DMS79 (cell line): ENCODE results near the gene TBC1D2B.
A peak's percentile ranks its signal among the peaks of the same experiment; 100 is the strongest.

Source experiments
- DNase-seq: peaks from one replicate; lab custom pipeline; 2025; lab: John Stamatoyannopoulos, UW

The TBC1D2B gene

GRCh38 chr15:78077053-78077870 is at the start of gene TBC1D2B:
Gene TBC1D2B, minus strand, starts transcription at chr15:78077711. Its CDS starts 59 bp downstream, at chr15:78077652.
- DNase-seq: no peak

GRCh38 chr15:78125267-78125666 is 47.8 kb upstream of the TBC1D2B start:
- no peak for DNase-seq

DNA sequence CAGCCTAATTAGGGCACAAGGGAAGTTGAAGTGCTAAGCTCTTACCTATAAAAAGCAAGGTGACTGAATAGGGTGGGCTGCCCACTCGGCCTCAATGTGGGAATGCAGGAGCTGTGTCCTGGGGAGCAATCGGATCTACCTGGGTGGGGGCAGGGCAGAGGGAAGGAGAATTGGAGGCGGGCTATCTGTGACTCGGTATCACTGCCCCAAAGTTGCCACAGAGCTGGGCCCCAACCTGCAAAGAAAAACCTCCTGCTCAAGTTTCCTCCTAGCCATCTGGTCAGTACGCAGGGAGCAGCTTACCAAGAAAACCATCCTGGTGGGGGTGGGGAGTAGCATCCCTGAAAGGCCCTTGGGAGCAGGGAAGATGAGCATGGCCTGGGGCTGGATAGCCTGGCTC is 43.0 kb upstream of the TBC1D2B start:
- DNase-seq: no peak

DNA sequence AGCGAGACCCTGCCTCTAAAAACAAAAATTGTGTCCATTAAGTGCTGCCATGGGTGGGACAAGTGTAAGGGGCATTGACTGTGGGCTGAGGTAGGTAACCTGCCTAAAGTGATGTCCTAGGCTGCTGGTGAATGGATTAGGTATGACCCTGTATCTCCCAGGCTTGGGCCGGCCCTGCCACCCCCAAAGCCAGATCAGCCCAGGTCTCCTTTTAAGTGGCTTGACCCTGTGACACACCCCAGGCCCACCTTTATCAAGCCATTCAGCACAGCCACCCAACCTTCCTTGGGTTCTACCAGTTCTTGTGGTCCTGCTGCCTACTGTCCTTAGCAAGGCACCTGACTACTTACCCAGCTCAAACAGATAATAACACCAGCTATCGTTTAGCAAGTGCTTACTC is 35.0 kb upstream of the TBC1D2B start:
- no peak for DNase-seq

GRCh38 chr15:78111788-78112187 is 34.3 kb upstream of the TBC1D2B start:
- no peak for DNase-seq

GRCh38 chr15:78110916-78111475 is 33.5 kb upstream of the TBC1D2B start:
- DNase-seq: no peak

- DNase-seq: no peak
Measured at GRCh38 chr15:78110096-78110495, 32.6 kb upstream of the TBC1D2B start.

DNA sequence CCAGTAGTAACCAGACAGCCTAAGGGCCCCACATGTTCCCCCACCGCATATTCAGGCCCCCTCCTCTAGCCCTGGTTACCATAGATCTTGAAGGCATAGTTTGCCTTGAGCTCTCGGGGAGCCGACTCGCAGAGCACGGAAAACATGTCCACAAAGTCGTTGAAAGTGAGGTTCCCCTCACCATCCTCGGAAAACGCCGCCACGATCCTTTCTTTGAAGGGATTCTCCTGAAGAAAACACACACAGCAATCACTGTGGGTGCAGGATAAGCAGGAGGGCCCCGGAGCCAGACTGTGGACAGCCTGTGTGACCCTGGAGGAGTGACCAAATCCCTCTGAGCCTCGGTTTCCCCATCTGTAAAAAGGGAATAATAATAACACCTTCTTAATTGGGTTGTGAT is 31.6 kb upstream of the TBC1D2B start:
- DNase-seq: no peak

DNA sequence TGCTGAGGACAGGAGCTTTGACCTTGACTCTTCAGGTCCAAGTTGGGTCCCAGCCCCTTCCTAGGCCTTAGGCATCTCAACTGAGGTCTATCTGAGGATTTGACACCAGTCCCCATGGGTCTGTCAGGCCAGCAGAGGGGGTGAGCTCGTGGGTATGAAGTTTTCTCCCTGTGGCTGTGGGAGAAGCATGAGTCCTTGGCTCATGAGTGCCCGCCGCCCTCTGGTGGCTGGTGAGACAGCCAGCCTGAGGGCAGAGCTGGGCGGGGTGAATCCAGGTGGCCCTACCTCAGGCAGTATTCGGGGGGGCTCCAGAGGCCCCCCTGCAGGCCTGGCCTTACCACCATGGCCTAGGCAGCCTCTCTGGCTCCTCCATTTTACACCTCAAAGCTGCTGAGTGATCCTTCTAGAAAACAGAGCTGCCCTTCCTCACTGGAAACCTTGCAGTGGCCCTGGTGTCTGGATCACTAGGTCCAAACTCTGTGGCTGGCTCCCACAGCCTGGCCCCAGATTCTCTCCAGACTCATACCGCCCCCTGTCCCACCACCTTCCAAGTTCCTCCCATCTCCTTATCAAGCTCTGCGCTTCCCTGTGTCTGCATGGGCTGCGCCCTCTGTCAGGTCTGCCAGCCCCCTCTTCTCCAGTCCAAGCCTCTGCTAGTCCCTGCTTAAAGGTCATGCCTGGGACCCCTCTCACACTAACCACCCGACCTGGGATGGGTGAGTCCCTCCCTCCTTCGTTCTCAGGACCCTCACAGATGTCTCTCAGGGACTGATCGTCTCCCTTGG is 31.0 kb upstream of the TBC1D2B start:
- peak; percentile 10 for DNase-seq

DNA sequence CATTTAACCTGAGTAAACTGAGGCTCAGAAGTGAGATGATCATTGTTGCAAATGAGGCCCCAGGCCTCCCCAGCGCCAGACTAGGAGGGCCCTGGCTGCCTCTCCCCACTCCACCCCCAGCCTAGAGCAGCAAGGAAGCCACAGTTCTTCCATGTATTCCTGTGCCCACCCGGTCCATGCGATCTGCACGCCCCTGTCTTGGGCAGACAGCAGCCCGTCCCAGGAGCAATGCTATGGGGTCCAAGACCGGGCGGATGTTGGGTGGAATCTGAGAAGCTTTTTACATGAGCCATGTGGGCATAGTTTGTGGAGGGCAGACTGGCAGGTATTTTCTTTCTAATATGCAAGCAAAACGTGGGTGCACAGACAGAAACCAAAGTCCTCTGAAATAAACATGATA is 30.0 kb upstream of the TBC1D2B start:
- no peak for DNase-seq

DNA sequence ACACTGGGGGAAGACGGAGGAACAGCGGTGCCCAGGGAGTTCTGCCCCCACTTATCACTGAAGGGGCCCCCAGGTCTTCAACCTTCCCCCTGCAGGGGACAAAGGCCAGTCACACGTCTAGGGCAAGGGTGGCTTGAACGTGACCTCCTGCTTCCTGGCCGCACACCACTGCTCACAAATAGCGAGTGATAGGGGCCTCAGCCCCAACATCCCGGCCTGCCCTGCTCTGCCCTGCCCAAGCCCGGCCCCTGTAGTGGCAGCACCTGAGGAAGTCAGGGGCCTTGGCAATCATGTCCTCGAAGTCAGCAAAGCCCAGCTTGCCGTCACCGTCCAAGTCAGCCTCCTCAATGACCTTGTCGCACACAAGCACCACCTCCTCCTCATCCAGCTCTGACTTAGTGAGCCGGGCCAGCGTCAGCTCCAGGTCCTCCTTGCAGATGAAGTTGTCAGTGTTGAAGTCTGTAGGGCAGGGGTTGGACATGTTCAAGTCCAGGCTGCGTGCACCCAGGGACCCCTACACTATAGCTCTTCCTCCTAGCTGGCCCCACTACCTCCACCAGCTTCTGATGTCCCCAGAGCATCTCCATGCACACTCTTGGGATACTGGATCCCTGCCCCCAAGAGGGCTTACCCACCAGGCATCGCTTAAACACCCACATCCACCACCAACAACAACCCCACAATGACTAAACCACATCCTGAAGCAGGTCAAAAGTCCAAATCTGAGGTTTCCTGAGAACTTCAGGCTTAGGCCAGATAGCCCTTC is 28.1 kb upstream of the TBC1D2B start:
- no peak for DNase-seq

- no peak for DNase-seq
Measured at GRCh38 chr15:78104566-78105475, 27.3 kb upstream of the TBC1D2B start.

DNA sequence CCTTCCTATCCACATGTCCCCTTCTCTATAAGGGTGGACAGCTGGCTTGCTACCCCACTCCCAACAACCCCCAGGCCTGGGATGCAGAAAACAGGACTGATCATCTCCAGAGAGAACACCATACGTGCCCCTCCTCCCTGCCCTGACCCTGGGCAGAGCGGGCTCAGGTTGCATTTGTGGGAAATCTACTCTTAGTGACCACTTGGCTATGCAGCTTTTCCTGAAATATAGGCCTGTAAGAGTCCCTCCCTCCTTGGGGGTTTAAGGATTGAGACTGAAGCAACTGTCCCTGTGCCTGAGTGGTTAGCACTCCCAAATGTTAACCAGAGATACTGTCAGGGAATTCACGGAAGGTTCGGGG is 26.6 kb upstream of the TBC1D2B start:
- DNase-seq: no peak

DNA sequence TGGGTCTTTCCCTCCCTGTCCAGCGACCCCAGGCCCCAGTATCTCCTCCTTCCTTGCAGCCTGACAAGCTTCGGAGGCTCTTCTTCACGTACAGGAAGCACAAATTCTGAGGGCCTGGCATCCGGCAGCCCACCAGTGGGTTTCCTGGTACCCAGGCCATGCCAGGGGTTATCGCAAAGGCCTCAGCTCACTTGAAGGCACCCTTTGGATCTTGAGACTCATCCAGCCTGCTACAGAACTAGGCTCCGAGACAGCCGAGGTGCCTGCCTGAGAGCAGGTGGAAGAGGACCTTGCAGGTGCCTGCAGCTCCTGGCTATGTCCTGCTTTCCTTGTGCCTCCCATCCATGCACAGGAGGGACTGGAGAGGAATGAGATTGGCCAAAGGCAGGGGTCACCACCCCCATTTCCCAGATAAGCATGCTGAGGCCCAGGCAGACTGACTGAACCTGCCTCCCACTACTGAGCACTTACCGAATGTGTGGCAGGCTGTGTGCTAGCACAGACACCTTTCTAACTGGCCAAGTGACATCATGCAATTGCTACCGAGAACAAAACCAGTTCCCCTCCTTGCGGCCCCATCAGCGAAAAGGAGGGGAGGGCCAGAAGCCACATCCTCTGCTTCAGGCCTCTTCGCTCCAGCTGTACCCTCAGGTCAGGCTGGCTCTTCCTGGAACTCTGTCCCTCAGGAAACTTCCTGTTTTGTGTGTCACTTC is 26.1 kb upstream of the TBC1D2B start:
- no peak for DNase-seq

DNA sequence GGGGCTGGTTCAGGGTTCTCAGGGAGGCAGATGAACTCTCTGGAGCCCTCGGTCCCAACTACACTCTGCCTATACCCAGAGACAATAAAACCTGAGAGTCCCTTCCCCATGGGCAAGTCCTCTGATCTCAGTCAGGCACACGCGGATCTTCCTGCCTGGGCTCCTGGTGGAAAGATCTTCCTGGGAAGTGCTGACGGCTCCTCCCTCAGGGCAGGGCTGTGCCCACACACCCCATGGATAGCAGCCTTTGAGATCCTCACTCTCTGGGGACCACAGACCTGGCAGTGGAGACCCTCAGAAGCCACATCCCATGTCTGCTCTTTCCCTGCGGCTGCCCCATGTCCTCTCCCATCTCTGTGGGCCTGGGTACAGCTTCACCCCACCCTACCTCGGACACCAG is 25.2 kb upstream of the TBC1D2B start:
- no peak for DNase-seq

GRCh38 chr15:78102211-78102610 is 24.7 kb upstream of the TBC1D2B start:
- DNase-seq: no peak

- DNase-seq: no peak
Measured at GRCh38 chr15:78101423-78102105, 24.1 kb upstream of the TBC1D2B start.

DNA sequence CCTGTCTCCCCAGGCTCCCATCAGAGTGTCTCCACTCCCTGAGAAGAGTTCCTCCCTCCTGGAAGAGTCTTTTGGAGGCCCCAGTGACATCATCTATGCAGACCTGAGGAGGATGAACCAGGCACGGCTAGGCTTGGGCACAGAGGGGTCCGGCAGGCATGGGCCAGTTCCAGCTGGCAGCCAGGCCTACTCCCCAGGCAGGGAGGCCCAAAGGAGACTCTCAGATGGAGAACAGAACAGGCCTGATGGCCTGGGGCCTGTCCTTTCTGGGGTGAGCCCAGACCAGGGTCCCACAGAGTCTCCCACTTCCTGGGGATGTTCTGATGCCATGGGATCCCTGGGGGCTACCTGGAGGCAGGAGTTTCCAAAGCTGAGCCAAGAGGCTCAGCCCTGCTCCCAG is 23.4 kb upstream of the TBC1D2B start:
- DNase-seq: no peak

DNA sequence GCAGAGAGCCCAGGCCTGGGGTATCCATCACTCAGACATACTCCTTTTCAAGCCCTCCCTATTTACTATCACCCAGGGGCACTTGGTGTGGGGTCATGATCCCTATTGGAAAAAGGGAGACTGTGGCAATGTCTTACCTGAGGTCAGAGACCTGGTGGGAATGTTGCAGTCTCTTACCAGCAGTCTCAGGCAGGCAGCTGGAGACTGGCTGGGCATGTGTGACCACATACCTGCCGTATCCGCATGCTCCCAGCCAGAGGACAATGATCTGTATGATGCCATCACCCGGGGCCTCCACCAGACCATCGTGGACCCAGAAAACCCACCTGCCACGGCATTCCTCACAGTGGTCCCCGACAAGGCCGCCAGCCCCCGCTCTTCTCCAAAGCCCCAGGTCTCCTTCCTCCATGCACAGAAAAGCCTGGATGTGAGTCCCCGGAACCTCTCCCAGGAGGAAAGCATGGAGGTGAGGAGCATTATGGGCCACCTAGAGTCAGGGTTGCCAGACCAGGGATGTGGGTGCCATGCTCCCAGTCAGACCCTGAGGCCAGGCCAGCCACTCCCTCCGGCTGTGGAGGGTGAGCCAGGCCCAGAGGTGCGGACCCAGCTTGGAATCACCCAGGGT is 20.7 kb upstream of the TBC1D2B start:
- DNase-seq: no peak

GRCh38 chr15:78097667-78098066 is 20.2 kb upstream of the TBC1D2B start:
- no peak for DNase-seq
